Psoas muscle (tissue), 8 donors: ENCODE data around the gene PASD1. TPM values are rescaled to one million over a fixed set of nuclear protein-coding genes. Genes with fewer than 3 reads are reported as not detected.
A peak's percentile ranks its signal among the peaks of the same experiment; 100 is the strongest.

Experiments
- ATAC-seq, 4 donors: fragments of 200-7000 bp; cut with Tn5 transposase; one replicate each; pipeline ENCODE4 v1.9.1; 2020; ENCODE audit warnings: moderate library complexity in 3 of 4, mild to moderate bottlenecking in 2 of 4
- DNase-seq, 2 donors: peaks; one replicate each; pipeline ENCODE4 v3.0.0-alpha.2; 2020
- H3K27ac ChIP-seq: fragments of 200-600 bp; one replicate; pipeline ENCODE4 v1.8.0; 2022
- H3K27me3 ChIP-seq, 3 donors: fragments of 200-600 bp in 1 of 3; one replicate each; pipeline versions ENCODE4 v1.6.1 to v1.8.0; 2013 to 2022; ENCODE audit warnings: low read length in 2 of 3, mild to moderate bottlenecking in 2 of 3, moderate library complexity in 1 of 3; ENCODE audit not compliant: insufficient read depth in 3 of 3
- H3K36me3 ChIP-seq, 2 donors: fragments of 200-600 bp in 1 of 2; one replicate each; pipeline versions ENCODE4 v1.6.1 to v1.8.0; 2013 to 2022; ENCODE audit warnings: low read depth in 1 of 2, mild to moderate bottlenecking in 1 of 2, moderate library complexity in 1 of 2; ENCODE audit not compliant: insufficient read depth in 1 of 2
- H3K4me1 ChIP-seq: fragments of 200-600 bp; one replicate; pipeline ENCODE4 v1.8.0; 2022
- H3K4me3 ChIP-seq: fragments of 200-600 bp; one replicate; pipeline ENCODE4 v1.8.0; 2022; ENCODE audit warnings: mild to moderate bottlenecking
- H3K9me3 ChIP-seq: fragments of 200-600 bp; one replicate; pipeline ENCODE4 v1.8.0; 2022
- CTCF ChIP-seq: fragments of 200-600 bp; IDR thresholded peaks from one replicate; pipeline ENCODE4 v1.8.0; 2022; ENCODE audit warnings: antibody characterized with exemption
- WGBS, 3 donors: extraction: QIAGEN DNeasy Blood & Tissue Kit; methylation state at CpG; one replicate each; pipeline versions ENCODE4 v1.1.6 to v1.1.7; 2013; 5-methylcytosine and 5-hydroxymethylcytosine counted together
- intact Hi-C, 2 donors: fragments of 100-400 bp; cut with DNase I; formaldehyde crosslinking; loops; one replicate each; pipeline versions ENCODE4 v1.11.0 to v1.14.2; 2022
- polyA plus RNA-seq, 3 donors: library from polyadenylated mRNA; stranded (reverse); fragments of 200-250 nt; gene quantifications; one replicate each; pipeline ENCODE4 v1.2.3, GENCODE V29; 2013
- total RNA-seq, 4 donors: library from RNA; stranded (reverse); fragmentation: NEBNext Ultra II Directional in 2 of 4; extraction: Animal tissue kit (Norgen Biotek cat#: 25700) in 2 of 4; gene quantifications; one replicate each; pipeline versions ENCODE4 v1.2.1 to v1.2.4, GENCODE V29; 2021 to 2023
- donor health status: healthy with polysubstance abuse.
- donor health status: DM: no; HTN: no; CAD: no; lungs with moderate emphysema.
- donor health status: Bipolar disorder and iron deficiency.
- donor health status: healthy.
- donor health status: DM: yes; HTN: yes; CAD: no.
- donor health status: DM: no; HTN: no; CAD: no.
- donor health status: DM: no; HTN: no; CAD: no.
- donor health status: DM: yes; HTN: yes; CAD: no.

The PASD1 gene
- total and polyA plus RNA-seq, 7 donors: 0.01 TPM; not detected in 6

GRCh38 chrX:151713849-151714248 is 150.4 kb downstream of the PASD1 start:
- Histone ChIP-seq H3K9me3 (no peaks in the 10 kb centered on the region), H3K4me3 (no peak overlapping the region), H3K36me3 (no peaks in the 10 kb centered on the region), H3K4me1 (no peaks in the 10 kb centered on the region), H3K27ac (no peak overlapping the region), H3K27me3 (peaks cover 0 to 4% (median 0%) of the 10 kb centered on the region in 3 donors)
- 57 to 70% (median 62%) methylated on average over 3 of the region's 3 CpGs for WGBS, 3 donors
- TF ChIP-seq CTCF: peak; percentile 36
- intact Hi-C loops: no loop called here
- ATAC-seq: no peak
- no peak for DNase-seq

DNA sequence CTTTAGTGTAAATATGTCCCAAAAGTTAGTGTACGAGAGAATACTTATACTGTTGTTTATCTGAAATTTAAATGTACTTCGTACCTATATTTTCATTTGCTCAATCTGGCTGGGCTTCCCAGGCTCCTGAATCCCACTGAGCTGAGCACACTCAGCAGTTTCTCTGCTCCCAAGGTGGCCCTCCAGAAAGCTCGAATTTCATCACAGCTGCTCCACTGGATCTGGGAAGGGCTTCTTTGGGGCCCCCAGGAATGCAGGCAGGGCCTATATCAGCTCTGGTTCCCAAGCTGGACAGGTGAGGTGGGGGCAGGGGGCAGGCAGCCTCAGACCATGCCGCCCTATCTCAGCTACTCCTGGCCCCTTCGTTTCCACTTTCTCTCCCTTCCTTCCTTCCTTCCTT is 150.9 kb downstream of the PASD1 start:
- no peaks in the 10 kb centered on the region for H3K4me1 ChIP-seq
- no peak for ATAC-seq
- TF ChIP-seq CTCF: no peak
- H3K27me3 ChIP-seq: peaks cover 0 to 4% (median 0%) of the 10 kb centered on the region in 3 donors
- intact Hi-C loops: no loop called here
- H3K4me3 ChIP-seq: no peak overlapping the region
- no peaks in the 10 kb centered on the region for H3K9me3 ChIP-seq
- no peaks in the 10 kb centered on the region for H3K36me3 ChIP-seq
- WGBS, 3 donors: 60 to 65% (median 65%) methylated on average over 5 of the region's 5 CpGs
- no peak overlapping the region for H3K27ac ChIP-seq
- DNase-seq: no peak

- intact Hi-C loops: no loop called here
- 47 to 61% (median 59%) methylated on average over 3 of the region's 3 CpGs for WGBS, 3 donors
- Histone ChIP-seq H3K36me3 (no peaks in the 10 kb centered on the region), H3K9me3 (no peaks in the 10 kb centered on the region), H3K4me1 (no peaks in the 10 kb centered on the region), H3K4me3 (no peak within 1 kb of the TSS), H3K27me3 (peaks cover 0 to 4% (median 0%) of the 10 kb centered on the region in 3 donors), H3K27ac (no peak within 1 kb of the TSS)
- DNase-seq (no peak), ATAC-seq (no peak)
- no peak for TF ChIP-seq CTCF
Measured at GRCh38 chrX:151715752-151716151, 152.3 kb downstream of the PASD1 start, which contains the start of gene FATE1. Gene FATE1, plus strand, starts transcription at chrX:151716035. Its CDS starts 85 bp downstream, at chrX:151716120.

DNA sequence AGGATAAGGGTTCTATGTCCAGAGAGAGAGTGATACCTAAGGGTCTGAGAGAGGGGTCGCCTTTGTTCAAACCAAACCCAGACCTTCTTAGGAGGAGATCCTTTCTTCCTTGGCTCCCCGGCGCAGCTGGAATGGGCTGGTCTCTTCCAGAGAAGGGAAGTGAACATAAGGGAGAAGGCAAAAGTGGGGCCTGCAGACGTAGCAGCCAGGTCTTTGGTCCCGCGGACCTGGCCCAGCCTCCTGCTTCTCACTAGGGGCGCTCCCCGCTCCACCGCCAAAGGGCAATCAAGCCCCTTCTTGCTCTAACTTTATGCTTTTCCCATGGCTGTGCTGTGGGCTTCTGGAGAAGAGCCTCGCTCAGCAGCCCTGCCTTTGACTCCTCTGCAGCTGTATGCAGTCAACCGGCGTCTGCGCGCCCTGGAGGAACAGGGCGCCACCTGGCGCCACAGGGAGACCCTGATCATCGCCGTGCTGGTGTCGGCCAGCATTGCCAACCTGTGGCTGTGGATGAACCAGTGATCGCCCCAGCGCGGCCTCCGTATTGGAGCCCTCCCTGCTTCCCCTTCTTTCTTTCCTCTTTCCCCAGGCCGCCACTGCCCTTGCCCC is 158.9 kb downstream of the PASD1 start:
- H3K27ac ChIP-seq: no peak overlapping the region
- no peaks in the 10 kb centered on the region for H3K36me3 ChIP-seq
- TF ChIP-seq CTCF: peak; percentile 26
- no peaks in the 10 kb centered on the region for H3K4me1 ChIP-seq
- intact Hi-C loops: no loop called here
- peaks cover 0 to 3% (median 0%) of the 10 kb centered on the region in 3 donors for H3K27me3 ChIP-seq
- H3K4me3 ChIP-seq: no peak overlapping the region
- H3K9me3 ChIP-seq: no peaks in the 10 kb centered on the region
- ATAC-seq (peak in 3 of 4 donors; percentile 39 to 58 (median 58)), DNase-seq (no peak)
- 33 to 51% (median 47%) methylated on average over 16 to 24 of the region's 24 CpGs for WGBS, 3 donors
